ENCODE measurements around the gene CLCNKB.

The CLCNKB gene

GRCh38 chr1:16064536-16065268 is 21.1 kb downstream of the CLCNKB start:
- H3K4me3 ChIP-seq (ENCODE audit: low read depth, low read length) = no peak overlapping the region
- DNase-seq (ENCODE audit: low read depth) = no peak
- no peak for TF ChIP-seq CTCF (IDR thresholded peaks at IDR 0.05; ENCODE audit: insufficient read depth, low read depth, low read length, missing control alignments)

- no peak for DNase-seq (ENCODE audit: low read depth)
- H3K4me3 ChIP-seq (ENCODE audit: low read depth, low read length) = no peak overlapping the region
- no peak for TF ChIP-seq CTCF (IDR thresholded peaks at IDR 0.05; ENCODE audit: insufficient read depth, low read depth, low read length, missing control alignments)
Measured at GRCh38 chr1:16065269-16065576, 21.6 kb downstream of the CLCNKB start.

- H3K4me3 ChIP-seq (ENCODE audit: low read depth, low read length) = no peak overlapping the region
- no peak for DNase-seq (ENCODE audit: low read depth)
- TF ChIP-seq CTCF (IDR thresholded peaks at IDR 0.05; ENCODE audit: insufficient read depth, low read depth, low read length, missing control alignments) = no peak
Measured at GRCh38 chr1:16066245-16066644, 22.7 kb downstream of the CLCNKB start.

GRCh38 chr1:16067127-16067768 is 23.7 kb downstream of the CLCNKB start:
- no peak overlapping the region for H3K4me3 ChIP-seq (ENCODE audit: low read depth, low read length)
- DNase-seq (ENCODE audit: low read depth) = peak; percentile 19
- no peak for TF ChIP-seq CTCF (IDR thresholded peaks at IDR 0.05; ENCODE audit: insufficient read depth, low read depth, low read length, missing control alignments)

GRCh38 chr1:16067933-16068332 is 24.4 kb downstream of the CLCNKB start:
- H3K4me3 ChIP-seq (ENCODE audit: low read depth, low read length) = no peak overlapping the region
- TF ChIP-seq CTCF (IDR thresholded peaks at IDR 0.05; ENCODE audit: insufficient read depth, low read depth, low read length, missing control alignments) = no peak
- DNase-seq (ENCODE audit: low read depth) = no peak

- no peak overlapping the region for H3K4me3 ChIP-seq (ENCODE audit: low read depth, low read length)
- DNase-seq (ENCODE audit: low read depth) = no peak
Measured at GRCh38 chr1:16068356-16069270, 25.0 kb downstream of the CLCNKB start.

More at GRCh38 chr1:16068356-16069270, 25.0 kb downstream of the CLCNKB start:
- no peak for TF ChIP-seq CTCF (IDR thresholded peaks at IDR 0.05; ENCODE audit: insufficient read depth, low read depth, low read length, missing control alignments)

Data from GM12865 (cell line).